CD8-positive, alpha-beta memory T cell (primary cell): ENCODE measurements around the gene CDC42EP3. TPM values are rescaled to one million over a fixed set of nuclear protein-coding genes. Genes with fewer than 3 reads are reported as not detected.

ENCODE experiments used
- CTCF ChIA-PET: fragments of 350-600 bp; sonication (Branson Sonifier 250); formaldehyde crosslinking; loops from one replicate; lab custom pipeline; 2021; ENCODE audit warnings: antibody characterized with exemption; lab: Charles Lee
- POLR2A ChIA-PET: fragments of 350-600 bp; sonication (Branson Sonifier 250); formaldehyde crosslinking; loops from one replicate; lab custom pipeline; 2021; ENCODE audit warnings: antibody characterized with exemption; lab: Charles Lee
- DNase-seq, 5 donors: peaks; one replicate each; pipeline versions ENCODE4 v3.0.0 to v3.0.0-alpha.2; 2020 to 2022; ENCODE audit warnings: mixed read lengths in 1 of 5
- H3K27ac ChIP-seq: one replicate; pipeline ENCODE4 v1.7.0; 2013; ENCODE audit warnings: low read depth, mild to moderate bottlenecking, low read length, moderate library complexity
- H3K27me3 ChIP-seq: 2 replicates; pipeline ENCODE4 v1.7.0; 2013; ENCODE audit warnings: low read length, mild to moderate bottlenecking; ENCODE audit not compliant: insufficient read depth, poor library complexity, severe bottlenecking
- H3K36me3 ChIP-seq: 2 replicates; pipeline ENCODE4 v1.7.0; 2013; ENCODE audit warnings: mild to moderate bottlenecking, low read length, moderate library complexity; ENCODE audit not compliant: insufficient read depth
- H3K4me1 ChIP-seq: 2 replicates; pipeline ENCODE4 v1.7.0; 2013; ENCODE audit warnings: mild to moderate bottlenecking, low read length, moderate library complexity; ENCODE audit not compliant: insufficient read depth
- H3K4me3 ChIP-seq: 2 replicates; pipeline ENCODE4 v1.7.0; 2013; ENCODE audit warnings: mild to moderate bottlenecking, low read length
- H3K9me3 ChIP-seq: 2 replicates; pipeline ENCODE4 v1.7.0; 2013; ENCODE audit warnings: mild to moderate bottlenecking, low read length
- H3K27ac Mint-ChIP-seq, 8 donors: one replicate each; pipeline ENCODE4 v1.8.0; 2020 to 2021; ENCODE audit warnings: mixed read lengths in 8 of 8, mild to moderate bottlenecking in 6 of 8, inconsistent platforms in 3 of 8, moderate library complexity in 3 of 8
- H3K27me3 Mint-ChIP-seq, 2 donors: one replicate each; pipeline ENCODE4 v1.8.0; 2020 to 2021; ENCODE audit warnings: mixed read lengths in 2 of 2, mild to moderate bottlenecking in 1 of 2, moderate library complexity in 1 of 2
- H3K36me3 Mint-ChIP-seq, 3 donors: one replicate each; pipeline ENCODE4 v1.8.0; 2020 to 2021; ENCODE audit warnings: mixed read lengths in 3 of 3, inconsistent platforms in 1 of 3, mild to moderate bottlenecking in 1 of 3
- H3K4me1 Mint-ChIP-seq, 3 donors: one replicate each; pipeline ENCODE4 v1.8.0; 2020 to 2021; ENCODE audit warnings: mixed read lengths in 3 of 3, inconsistent platforms in 1 of 3, mild to moderate bottlenecking in 1 of 3
- H3K4me3 Mint-ChIP-seq, 7 donors: one replicate each; pipeline ENCODE4 v1.8.0; 2020 to 2021; ENCODE audit warnings: mixed read lengths in 7 of 7, mild to moderate bottlenecking in 6 of 7, moderate library complexity in 4 of 7, inconsistent platforms in 2 of 7
- H3K9me3 Mint-ChIP-seq, 5 donors: one replicate each; pipeline ENCODE4 v1.8.0; 2020 to 2022; ENCODE audit warnings: mixed read lengths in 5 of 5, mild to moderate bottlenecking in 3 of 5, moderate library complexity in 2 of 5, inconsistent platforms in 1 of 5
- polyA plus RNA-seq: library from polyadenylated mRNA; unstranded; fragments of 300-500 nt; fragmentation: Illumina TruSeq; gene quantifications from one replicate; pipeline ENCODE4 v1.2.3, GENCODE V29; 2021
- total RNA-seq, 2 experiments: library from RNA; stranded (reverse); gene quantifications; one replicate each; pipeline ENCODE4 v1.2.3, GENCODE V29; 2021

Gene CDC42EP3
- total and polyA plus RNA-seq, 3 experiments from 2014 or later: 37.1 to 141 (median 39.1) TPM

DNA sequence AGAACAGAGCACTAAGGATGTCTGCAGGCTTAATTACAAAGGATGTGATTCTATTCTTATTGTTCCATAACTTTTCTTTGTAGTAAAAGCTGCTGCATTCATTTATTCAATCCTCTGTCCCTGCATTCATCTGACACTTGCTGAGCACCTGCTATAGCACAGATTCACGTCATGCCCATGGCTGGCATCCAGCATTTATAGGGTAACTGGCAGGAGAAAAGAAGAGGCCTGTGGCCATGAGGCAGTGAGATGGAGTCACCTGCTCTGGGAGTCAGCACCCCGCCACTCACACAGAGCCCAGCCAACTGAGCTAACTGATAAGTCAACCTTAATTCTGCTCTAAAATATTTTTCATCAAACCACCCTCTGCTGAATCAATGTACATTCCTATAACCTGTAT, 18.3 kb upstream of the CDC42EP3 start:
- ChIA-PET CTCF (no interaction called here), POLR2A (no interaction called here)
- H3K4me3 ChIP-seq: no peak overlapping the region
- DNase-seq: no peak
- no peaks in the 10 kb centered on the region for H3K9me3 ChIP-seq
- Mint-ChIP-seq H3K4me3 (no peak overlapping the region), H3K36me3 (peaks cover 0 to 12% (median 6%) of the 10 kb centered on the region in 3 donors), H3K9me3 (peaks cover 0 to 3% (median 0%) of the 10 kb centered on the region in 5 donors), H3K4me1 (peaks cover 0 to 4% (median 0%) of the 10 kb centered on the region in 3 donors), H3K27me3 (no peaks in the 10 kb centered on the region), H3K27ac (no peak overlapping the region)
- H3K27me3 ChIP-seq: no peaks in the 10 kb centered on the region
- no peaks in the 10 kb centered on the region for H3K36me3 ChIP-seq
- H3K4me1 ChIP-seq: no peaks in the 10 kb centered on the region
- no peak overlapping the region for H3K27ac ChIP-seq

GRCh38 chr2:37688771-37689468, 17.5 kb upstream of the CDC42EP3 start:
- no peaks in the 10 kb centered on the region for H3K27me3 Mint-ChIP-seq
- CTCF ChIA-PET: no interaction called here

DNA sequence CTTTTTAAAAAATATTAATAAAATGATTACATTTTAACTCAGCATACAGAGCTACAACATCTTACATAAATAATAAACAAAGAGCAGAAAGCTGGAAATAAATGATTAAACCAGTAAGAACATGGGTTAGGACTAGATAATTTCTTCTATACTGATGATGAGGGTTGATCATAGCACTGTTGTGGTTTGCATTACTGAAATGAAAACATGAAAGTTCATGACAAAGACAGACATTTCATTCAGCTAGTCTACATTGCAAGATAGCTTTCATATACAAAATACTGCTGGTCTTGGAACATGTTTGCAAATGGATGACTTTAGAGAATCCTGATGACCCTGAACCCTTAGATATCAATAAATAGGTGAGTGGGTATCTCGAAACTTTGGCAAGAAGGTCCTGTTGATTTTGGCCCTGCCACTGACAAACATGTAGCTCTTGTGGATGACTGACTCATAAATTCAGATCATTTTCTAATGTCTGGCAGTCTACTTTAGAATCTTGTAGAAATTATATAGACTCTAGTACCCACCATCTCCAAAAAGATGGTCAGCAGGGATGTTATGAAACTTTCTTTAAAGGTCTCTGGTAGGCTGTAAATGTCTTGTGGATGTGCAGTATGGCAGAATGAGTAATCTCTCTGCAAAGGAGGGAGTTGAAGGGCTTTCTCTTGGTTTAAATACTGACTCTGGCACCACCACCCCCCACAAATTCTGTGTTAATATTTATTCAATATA, 15.5 kb upstream of the CDC42EP3 start:
- peaks cover 0 to 12% (median 2%) of the 10 kb centered on the region in 3 donors for H3K36me3 Mint-ChIP-seq
- no peaks in the 10 kb centered on the region for H3K27me3 Mint-ChIP-seq
- Histone ChIP-seq H3K27ac (no peak overlapping the region), H3K27me3 (no peaks in the 10 kb centered on the region), H3K4me3 (no peak overlapping the region), H3K36me3 (no peaks in the 10 kb centered on the region), H3K9me3 (no peaks in the 10 kb centered on the region), H3K4me1 (peaks cover 23% of the 10 kb centered on the region)
- POLR2A ChIA-PET: no interaction called here
- DNase-seq: no peak
- H3K9me3 Mint-ChIP-seq: peaks cover 0 to 5% (median 0%) of the 10 kb centered on the region in 5 donors
- H3K4me1 Mint-ChIP-seq: peaks cover 22 to 30% (median 27%) of the 10 kb centered on the region in 3 donors
- CTCF ChIA-PET: no interaction called here
- no peak overlapping the region for H3K27ac Mint-ChIP-seq
- no peak overlapping the region for H3K4me3 Mint-ChIP-seq

More at GRCh38 chr2:37688771-37689468, 17.5 kb upstream of the CDC42EP3 start:
- Mint-ChIP-seq H3K36me3 (peaks cover 0 to 12% (median 6%) of the 10 kb centered on the region in 3 donors), H3K4me1 (peaks cover 6 to 11% (median 7%) of the 10 kb centered on the region in 3 donors), H3K27ac (peak overlapping the region in 1 of 8 donors; percentile 17), H3K9me3 (peaks cover 0 to 3% (median 0%) of the 10 kb centered on the region in 5 donors), H3K4me3 (no peak overlapping the region)
- Histone ChIP-seq H3K27ac (no peak overlapping the region), H3K9me3 (no peaks in the 10 kb centered on the region), H3K36me3 (no peaks in the 10 kb centered on the region), H3K27me3 (no peaks in the 10 kb centered on the region), H3K4me1 (peaks cover 6% of the 10 kb centered on the region), H3K4me3 (no peak overlapping the region)
- DNase-seq: no peak
- POLR2A ChIA-PET: no interaction called here

DNA sequence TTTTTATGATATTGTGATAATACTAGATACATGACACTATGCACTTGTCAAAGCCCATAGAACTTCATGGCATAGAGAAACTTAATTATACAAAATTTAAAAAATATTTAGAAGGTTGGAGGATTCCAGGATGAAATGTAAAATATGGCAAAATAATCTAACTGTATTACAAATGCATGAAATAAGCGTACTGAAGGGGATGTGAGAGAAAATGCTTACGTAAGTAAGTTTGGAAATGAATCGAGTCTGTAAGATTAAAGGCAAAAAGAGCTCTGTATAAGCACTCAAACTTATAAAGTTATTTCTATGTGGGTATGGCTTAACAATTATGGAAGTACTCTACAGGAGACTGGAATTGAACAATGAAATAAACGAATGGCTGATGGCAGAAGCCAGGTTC, 13.4 kb upstream of the CDC42EP3 start:
- POLR2A ChIA-PET: interaction anchor here (1.0 kb wide), 1 partner anchor 13 kb away, joined by 3 read pairs; no protein-coding TSS in a partner anchor
- Histone ChIP-seq H3K4me3 (no peak overlapping the region), H3K9me3 (no peaks in the 10 kb centered on the region), H3K36me3 (no peaks in the 10 kb centered on the region), H3K27me3 (no peaks in the 10 kb centered on the region), H3K27ac (no peak overlapping the region), H3K4me1 (peaks cover 23% of the 10 kb centered on the region)
- peaks cover 0 to 2% (median 0%) of the 10 kb centered on the region in 5 donors for H3K9me3 Mint-ChIP-seq
- no peak overlapping the region for H3K27ac Mint-ChIP-seq
- H3K27me3 Mint-ChIP-seq: no peaks in the 10 kb centered on the region
- CTCF ChIA-PET: interaction anchor here (1.0 to 1.2 kb wide), 2 partner anchors 148 to 192 kb away, joined by 3 read pairs; no protein-coding TSS in a partner anchor
- H3K4me3 Mint-ChIP-seq: no peak overlapping the region
- H3K4me1 Mint-ChIP-seq: peaks cover 22 to 37% (median 35%) of the 10 kb centered on the region in 3 donors
- DNase-seq: no peak
- peaks cover 0 to 10% (median 2%) of the 10 kb centered on the region in 3 donors for H3K36me3 Mint-ChIP-seq

DNA sequence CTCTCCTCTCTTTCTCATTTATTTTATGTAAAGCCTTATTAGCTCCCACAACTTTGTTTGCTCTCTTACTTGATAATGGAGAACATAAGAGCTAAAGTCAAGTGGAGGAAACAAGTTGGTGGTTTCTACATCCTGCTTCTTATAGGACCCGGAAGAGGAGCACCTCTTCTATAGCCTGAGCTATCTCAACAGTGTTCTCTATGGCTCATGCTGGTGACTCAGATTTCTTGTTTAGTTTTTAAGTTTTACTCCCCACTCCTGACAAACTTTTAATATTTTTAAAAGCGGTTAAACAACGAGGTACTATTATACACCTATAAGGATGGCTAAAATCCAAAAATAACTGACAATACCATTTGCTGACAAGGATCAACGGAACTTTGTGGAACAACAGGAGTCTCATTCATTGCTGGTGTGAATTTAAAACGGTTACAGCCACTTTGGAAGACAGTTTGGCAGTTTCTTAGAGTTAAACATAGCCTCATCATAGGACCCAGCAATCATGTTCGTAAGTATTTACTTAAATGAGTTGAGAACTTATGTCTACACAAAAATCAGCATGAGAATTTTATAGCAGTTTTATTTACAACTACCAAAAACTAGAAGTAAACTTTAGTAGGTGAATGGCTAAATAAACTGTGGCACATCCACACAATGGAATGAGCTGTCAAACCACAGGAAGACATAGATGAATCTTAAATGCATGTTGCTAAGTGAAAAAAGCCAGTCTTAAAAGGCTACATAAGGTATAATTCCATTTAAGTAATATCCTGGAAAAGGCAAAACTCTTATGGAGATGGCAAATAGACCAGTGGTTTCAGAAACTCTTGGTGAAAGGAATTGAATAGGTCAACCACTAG, 12.7 kb upstream of the CDC42EP3 start:
- Mint-ChIP-seq H3K4me1 (peaks cover 22 to 37% (median 35%) of the 10 kb centered on the region in 3 donors), H3K4me3 (peak overlapping the region; percentile 7 to 70 (median 48)), H3K36me3 (peaks cover 0 to 10% (median 2%) of the 10 kb centered on the region in 3 donors), H3K9me3 (peaks cover 0 to 2% (median 0%) of the 10 kb centered on the region in 5 donors), H3K27ac (peak overlapping the region; percentile 45 to 94 (median 78)), H3K27me3 (no peaks in the 10 kb centered on the region)
- Histone ChIP-seq H3K4me3 (peak overlapping the region; percentile 26), H3K27ac (no peak overlapping the region), H3K27me3 (no peaks in the 10 kb centered on the region), H3K36me3 (no peaks in the 10 kb centered on the region), H3K9me3 (no peaks in the 10 kb centered on the region), H3K4me1 (peaks cover 23% of the 10 kb centered on the region)
- POLR2A ChIA-PET: interaction anchor here (0.6 to 1.8 kb wide), 3 partner anchors 12 to 102 kb away, joined by 3 to 12 read pairs (median 3); partner anchors contain the start of gene CDC42EP3
- CTCF ChIA-PET: interaction anchor here (0.7 to 1.2 kb wide), 5 partner anchors 9 to 288 kb away, joined by 3 to 5 read pairs (median 4); no protein-coding TSS in a partner anchor
- peak in 2 of 5 donors; percentile 38 to 46 for DNase-seq

GRCh38 chr2:37683241-37683640, 11.8 kb upstream of the CDC42EP3 start:
- Histone ChIP-seq H3K4me3 (peak overlapping the region; percentile 26), H3K4me1 (peaks cover 23% of the 10 kb centered on the region), H3K9me3 (no peaks in the 10 kb centered on the region), H3K27ac (no peak overlapping the region), H3K36me3 (no peaks in the 10 kb centered on the region), H3K27me3 (no peaks in the 10 kb centered on the region)
- H3K9me3 Mint-ChIP-seq: peaks cover 0 to 2% (median 0%) of the 10 kb centered on the region in 5 donors
- H3K36me3 Mint-ChIP-seq: peaks cover 0 to 5% (median 2%) of the 10 kb centered on the region in 3 donors
- POLR2A ChIA-PET: interaction anchor here (1.0 to 1.8 kb wide), 2 partner anchors 11 to 101 kb away, joined by 3 to 12 read pairs; partner anchors contain the start of gene CDC42EP3
- peaks cover 22 to 37% (median 35%) of the 10 kb centered on the region in 3 donors for H3K4me1 Mint-ChIP-seq
- peak overlapping the region in 7 of 8 donors; percentile 28 to 84 (median 77) for H3K27ac Mint-ChIP-seq
- CTCF ChIA-PET: interaction anchor here (0.7 to 1.2 kb wide), 4 partner anchors 10 to 287 kb away, joined by 3 to 5 read pairs (median 4); no protein-coding TSS in a partner anchor
- H3K27me3 Mint-ChIP-seq: no peaks in the 10 kb centered on the region
- peak overlapping the region in 3 of 7 donors; percentile 10 to 70 (median 17) for H3K4me3 Mint-ChIP-seq
- no peak for DNase-seq

- no peak overlapping the region for H3K4me3 ChIP-seq
- peak overlapping the region in 3 of 7 donors; percentile 0 to 16 (median 3) for H3K4me3 Mint-ChIP-seq
- peaks cover 22 to 37% (median 35%) of the 10 kb centered on the region in 3 donors for H3K4me1 Mint-ChIP-seq
- no peaks in the 10 kb centered on the region for H3K27me3 Mint-ChIP-seq
- no peaks in the 10 kb centered on the region for H3K36me3 ChIP-seq
- peak overlapping the region in 4 of 8 donors; percentile 2 to 56 (median 30) for H3K27ac Mint-ChIP-seq
- H3K27me3 ChIP-seq: no peaks in the 10 kb centered on the region
- CTCF ChIA-PET: no interaction called here
- peaks cover 23% of the 10 kb centered on the region for H3K4me1 ChIP-seq
- H3K27ac ChIP-seq: no peak overlapping the region
- H3K9me3 Mint-ChIP-seq: peaks cover 0 to 2% (median 0%) of the 10 kb centered on the region in 5 donors
- POLR2A ChIA-PET: interaction anchor here (1.8 kb wide), 1 partner anchor 11 kb away, joined by 12 read pairs; the partner anchor contains the start of gene CDC42EP3
- no peaks in the 10 kb centered on the region for H3K9me3 ChIP-seq
- DNase-seq: no peak
- H3K36me3 Mint-ChIP-seq: peaks cover 0 to 4% (median 2%) of the 10 kb centered on the region in 3 donors
Measured at GRCh38 chr2:37682473-37682872, 11.0 kb upstream of the CDC42EP3 start.
